ENCODE results near the gene MYBPC3.

MYBPC3 gene

GRCh38 chr11:47384498-47384897, 32.0 kb upstream of the MYBPC3 start:
- no peak for DNase-seq (ENCODE audit: low read depth in 2 of 2)

- no peak for DNase-seq (ENCODE audit: low read depth in 2 of 2)
Observed at GRCh38 chr11:47383071-47383470, 30.6 kb upstream of the MYBPC3 start.

GRCh38 chr11:47380078-47380477, 27.6 kb upstream of the MYBPC3 start:
- DNase-seq (ENCODE audit: low read depth in 2 of 2), result no peak

- DNase-seq (ENCODE audit: low read depth in 2 of 2), result no peak
Observed at GRCh38 chr11:47379317-47379716, 26.8 kb upstream of the MYBPC3 start.

GRCh38 chr11:47378836-47379170, 26.3 kb upstream of the MYBPC3 start:
- DNase-seq (ENCODE audit: low read depth in 2 of 2), result no peak

- DNase-seq (ENCODE audit: low read depth in 2 of 2), result no peak
Observed at GRCh38 chr11:47378010-47378835, 25.7 kb upstream of the MYBPC3 start, which contains the start of gene SPI1. Gene SPI1, minus strand, starts transcription at chr11:47378547. Its CDS starts 194 bp downstream, at chr11:47378353.

- no peak for DNase-seq (ENCODE audit: low read depth in 2 of 2)
Observed at GRCh38 chr11:47377571-47378009, 25.1 kb upstream of the MYBPC3 start.

GRCh38 chr11:47376525-47377371, 24.2 kb upstream of the MYBPC3 start:
- DNase-seq (ENCODE audit: low read depth in 2 of 2), result no peak

GRCh38 chr11:47376107-47376524, 23.6 kb upstream of the MYBPC3 start:
- no peak for DNase-seq (ENCODE audit: low read depth in 2 of 2)

GRCh38 chr11:47375546-47376085, 23.1 kb upstream of the MYBPC3 start:
- no peak for DNase-seq (ENCODE audit: low read depth in 2 of 2)

GRCh38 chr11:47375020-47375419, 22.5 kb upstream of the MYBPC3 start:
- no peak for DNase-seq (ENCODE audit: low read depth in 2 of 2)

GRCh38 chr11:47374720-47375019, 22.2 kb upstream of the MYBPC3 start:
- no peak for DNase-seq (ENCODE audit: low read depth in 2 of 2)

GRCh38 chr11:47373876-47374719, 21.6 kb upstream of the MYBPC3 start:
- peak; percentile 60 to 80 for DNase-seq (ENCODE audit: low read depth in 2 of 2)

- no peak for DNase-seq (ENCODE audit: low read depth in 2 of 2)
Observed at GRCh38 chr11:47372422-47372821, 19.9 kb upstream of the MYBPC3 start.

- no peak for DNase-seq (ENCODE audit: low read depth in 2 of 2)
Observed at GRCh38 chr11:47369676-47370075, 17.2 kb upstream of the MYBPC3 start.

- DNase-seq (ENCODE audit: low read depth in 2 of 2), result no peak
Observed at GRCh38 chr11:47366020-47366490, 13.6 kb upstream of the MYBPC3 start.

- no peak for DNase-seq (ENCODE audit: low read depth in 2 of 2)
Observed at GRCh38 chr11:47361419-47361818, 8.9 kb upstream of the MYBPC3 start.

GRCh38 chr11:47360341-47360740, 7.8 kb upstream of the MYBPC3 start:
- DNase-seq (ENCODE audit: low read depth in 2 of 2), result no peak

GRCh38 chr11:47359586-47359985, 7.1 kb upstream of the MYBPC3 start:
- no peak for DNase-seq (ENCODE audit: low read depth in 2 of 2)

GRCh38 chr11:47359162-47359561, 6.7 kb upstream of the MYBPC3 start:
- DNase-seq (ENCODE audit: low read depth in 2 of 2), result no peak

GRCh38 chr11:47358731-47359051, 6.2 kb upstream of the MYBPC3 start:
- DNase-seq (ENCODE audit: low read depth in 2 of 2), result no peak

Data from stimulated activated CD8-positive, alpha-beta memory T cell treated with anti-CD3 and anti-CD28 coated beads, Interleukin-7, amount 100 ng/mL, for 1 hour (primary cell).